A549 treated with dexamethasone at 1 μM for 4 hours (cell line): Measurements from ENCODE around the gene IGSF11. TPM values are rescaled to one million over a fixed set of nuclear protein-coding genes. Genes with fewer than 3 reads are reported as not detected.

Experiments
- total RNA-seq: library from RNA; stranded (reverse); fragments of 200-300 nt; extraction: Qiagen RNA extraction; gene quantifications from 5 replicates; pipeline ENCODE4 v1.2.3, GENCODE V29; 2022

IGSF11 gene, protein sequence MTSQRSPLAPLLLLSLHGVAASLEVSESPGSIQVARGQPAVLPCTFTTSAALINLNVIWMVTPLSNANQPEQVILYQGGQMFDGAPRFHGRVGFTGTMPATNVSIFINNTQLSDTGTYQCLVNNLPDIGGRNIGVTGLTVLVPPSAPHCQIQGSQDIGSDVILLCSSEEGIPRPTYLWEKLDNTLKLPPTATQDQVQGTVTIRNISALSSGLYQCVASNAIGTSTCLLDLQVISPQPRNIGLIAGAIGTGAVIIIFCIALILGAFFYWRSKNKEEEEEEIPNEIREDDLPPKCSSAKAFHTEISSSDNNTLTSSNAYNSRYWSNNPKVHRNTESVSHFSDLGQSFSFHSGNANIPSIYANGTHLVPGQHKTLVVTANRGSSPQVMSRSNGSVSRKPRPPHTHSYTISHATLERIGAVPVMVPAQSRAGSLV
- total RNA-seq, result 3.6 to 5.4 TPM (median 5.1 TPM) in 5 replicates

DNA sequence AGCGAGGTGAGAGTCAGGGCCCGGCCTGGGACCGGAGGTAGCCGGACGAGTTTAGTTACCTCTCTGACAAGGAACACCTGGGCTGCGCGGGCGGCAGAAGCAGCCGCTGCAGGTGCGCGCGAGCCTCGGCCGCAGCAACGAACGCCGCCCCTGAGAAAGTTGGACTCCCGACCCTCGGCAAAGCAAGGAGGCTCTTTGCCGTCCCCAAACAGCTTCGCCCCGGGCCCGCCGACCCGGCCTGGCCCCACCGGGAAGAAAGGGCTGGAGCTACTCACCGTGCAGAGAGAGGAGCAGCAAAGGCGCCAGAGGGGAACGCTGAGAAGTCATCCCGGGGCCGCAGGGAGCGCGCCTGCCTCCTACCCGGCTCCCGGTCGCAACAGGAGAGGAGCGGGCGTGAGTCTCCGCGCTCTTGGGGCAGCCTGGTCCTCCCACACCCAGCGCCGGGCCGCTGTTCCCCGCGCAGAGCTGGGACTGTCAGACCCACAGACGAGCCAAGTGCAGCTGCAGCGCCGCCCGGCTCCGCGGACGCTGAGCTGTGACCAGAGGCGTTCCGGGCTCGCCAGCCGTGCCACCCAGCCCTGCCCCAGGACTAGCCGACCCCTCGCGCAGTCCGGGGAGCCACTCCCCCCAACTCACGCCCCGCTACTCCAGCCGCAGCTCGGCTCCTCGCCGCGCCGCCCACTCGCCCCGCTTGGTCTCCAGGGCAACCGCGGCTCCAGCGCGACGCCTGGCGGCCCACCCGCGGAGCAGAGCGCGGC is at the start of gene IGSF11:
TSS of gene IGSF11 (minus strand) at position 591 of the 758 bp plus-strand sequence. CDS start at position 327, 264 bp downstream.

Other genes with a start within 250 kb of the IGSF11 start
- gene TEX55, start 111.3 kb upstream of the IGSF11 start, total RNA-seq, result not detected in 5 replicates
- 11.5 to 13.2 TPM (median 11.8 TPM) in 5 replicates for gene UPK1B, start 138.8 kb upstream of the IGSF11 start, total RNA-seq
- gene B4GALT4, start 206.0 kb upstream of the IGSF11 start, total RNA-seq, result 81.9 to 113 TPM (median 106 TPM) in 5 replicates